ENCODE measurements around the gene CLEC18B.
"Not testable (repeated sequence)": the region's sequence is repeated elsewhere in the genome, so short reads cannot be mapped to it uniquely, and the experiment has no call there.

Gene CLEC18B

GRCh38 chr16:74406600-74407361 is 14.5 kb downstream of the CLEC18B start:
- H2BK5ac ChIP-seq (ENCODE audit: low read length); H3K27me3 ChIP-seq (ENCODE audit: control insufficient read depth in 3 of 3, insufficient read depth in 3 of 3, low read depth in 1 of 3, low read length in 3 of 3); H3K36me3 ChIP-seq (replicated peaks in 1 of 2; ENCODE audit: control insufficient read depth in 2 of 2, insufficient read depth in 2 of 2, low read length in 2 of 2); H3K9me3 ChIP-seq (replicated peaks in 1 of 2; ENCODE audit: control insufficient read depth in 2 of 2, insufficient read depth in 1 of 2, low read depth in 1 of 2, low read length in 2 of 2); H4K8ac ChIP-seq (ENCODE audit: low read depth, low read length); H2AK5ac ChIP-seq (ENCODE audit: low read depth, low read length); H3K18ac ChIP-seq (ENCODE audit: low read length); H2BK12ac ChIP-seq (ENCODE audit: low read length); DNase-seq (ENCODE audit: low spot score); H3K4me1 ChIP-seq (ENCODE audit: control insufficient read depth in 2 of 2, insufficient read depth in 1 of 2, low read depth in 1 of 2, low read length in 2 of 2); H3K14ac ChIP-seq (ENCODE audit: low read length); H3K23ac ChIP-seq (ENCODE audit: low read depth, low read length, poor library complexity); H4K91ac ChIP-seq (ENCODE audit: low read depth, low read length, poor library complexity); H2BK15ac ChIP-seq (ENCODE audit: low read length); H3K4ac ChIP-seq (ENCODE audit: low read length); H3K4me3 ChIP-seq (ENCODE audit: low read length in 2 of 2); H3K4me2 ChIP-seq (ENCODE audit: insufficient read depth, low read length, poor library complexity, severe bottlenecking); H3K27ac ChIP-seq (replicated peaks; ENCODE audit: low read length); H2AFZ ChIP-seq (ENCODE audit: low read length); H3K79me1 ChIP-seq (ENCODE audit: low read depth, low read length); H2BK120ac ChIP-seq (ENCODE audit: low read depth, low read length); H3K9ac ChIP-seq (ENCODE audit: low read depth, low read length, poor library complexity): not testable (repeated sequence)
- no CpG with 5 or more reads among the region's 71 CpGs for WGBS, 2 donors (ENCODE audit: extremely low coverage in 2 of 2, insufficient read length in 2 of 2, insufficient replicate concordance in 1 of 2)

DNA sequence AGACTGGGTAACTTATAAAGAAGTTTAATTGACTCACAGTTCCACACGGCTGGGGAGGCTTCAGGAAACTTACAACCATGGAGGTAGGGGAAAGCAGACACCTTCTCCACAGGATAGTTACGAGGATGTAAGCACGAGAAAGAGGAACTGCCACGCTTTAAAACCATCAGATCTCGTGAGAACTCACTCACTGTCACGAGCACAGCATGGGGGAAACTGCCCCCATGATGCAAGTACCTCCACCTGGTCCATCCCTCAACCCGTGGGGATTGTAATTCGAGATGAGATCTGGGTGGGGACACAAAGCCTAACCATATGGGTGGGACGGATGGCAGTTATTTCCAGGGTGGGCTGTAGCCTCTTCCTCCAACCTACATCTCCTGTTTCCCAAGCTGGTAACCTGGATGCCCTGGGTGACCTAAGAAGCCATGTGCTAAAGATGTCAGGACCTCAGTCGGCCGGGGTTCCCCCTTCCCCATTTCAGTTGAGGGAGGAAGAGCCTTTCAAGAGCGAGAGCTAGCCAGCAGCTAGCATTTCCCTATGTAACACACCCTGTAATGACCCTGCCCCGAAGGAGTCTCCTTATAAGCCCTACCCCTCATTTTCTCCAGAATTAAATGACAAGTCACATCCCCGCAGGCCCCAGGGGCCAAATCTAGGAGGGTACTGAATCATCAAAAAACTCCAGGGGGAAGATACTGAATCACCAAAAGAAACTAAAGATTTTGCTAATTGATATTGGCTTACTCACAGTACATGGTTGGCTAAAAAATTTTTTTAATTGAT is 16.9 kb downstream of the CLEC18B start:
- H3K4ac ChIP-seq (ENCODE audit: low read length); H3K4me1 ChIP-seq (ENCODE audit: control insufficient read depth in 2 of 2, insufficient read depth in 1 of 2, low read depth in 1 of 2, low read length in 2 of 2); H3K14ac ChIP-seq (ENCODE audit: low read length); H3K79me1 ChIP-seq (ENCODE audit: low read depth, low read length); H2BK120ac ChIP-seq (ENCODE audit: low read depth, low read length); H3K4me3 ChIP-seq (ENCODE audit: low read length in 2 of 2); H3K9ac ChIP-seq (ENCODE audit: low read depth, low read length, poor library complexity); H2BK12ac ChIP-seq (ENCODE audit: low read length); H3K23ac ChIP-seq (ENCODE audit: low read depth, low read length, poor library complexity); H3K36me3 ChIP-seq (replicated peaks in 1 of 2; ENCODE audit: control insufficient read depth in 2 of 2, insufficient read depth in 2 of 2, low read length in 2 of 2); H3K27ac ChIP-seq (replicated peaks; ENCODE audit: low read length); H3K4me2 ChIP-seq (ENCODE audit: insufficient read depth, low read length, poor library complexity, severe bottlenecking); H3K18ac ChIP-seq (ENCODE audit: low read length); H3K27me3 ChIP-seq (ENCODE audit: control insufficient read depth in 3 of 3, insufficient read depth in 3 of 3, low read depth in 1 of 3, low read length in 3 of 3); H2BK5ac ChIP-seq (ENCODE audit: low read length); H2AFZ ChIP-seq (ENCODE audit: low read length); H2BK15ac ChIP-seq (ENCODE audit: low read length); H3K9me3 ChIP-seq (replicated peaks in 1 of 2; ENCODE audit: control insufficient read depth in 2 of 2, insufficient read depth in 1 of 2, low read depth in 1 of 2, low read length in 2 of 2); H4K91ac ChIP-seq (ENCODE audit: low read depth, low read length, poor library complexity); H2AK5ac ChIP-seq (ENCODE audit: low read depth, low read length); DNase-seq (ENCODE audit: low spot score); H4K8ac ChIP-seq (ENCODE audit: low read depth, low read length): not testable (repeated sequence)
- WGBS, 2 donors (ENCODE audit: extremely low coverage in 2 of 2, insufficient read length in 2 of 2, insufficient replicate concordance in 1 of 2), result no CpG with 5 or more reads among the region's 14 CpGs

- WGBS, 2 donors (ENCODE audit: extremely low coverage in 2 of 2, insufficient read length in 2 of 2, insufficient replicate concordance in 1 of 2), result no CpG with 5 or more reads among the region's 4 CpGs
These were observed 21.0 kb downstream of the CLEC18B start for GRCh38 chr16:74400238-74400637.

DNA sequence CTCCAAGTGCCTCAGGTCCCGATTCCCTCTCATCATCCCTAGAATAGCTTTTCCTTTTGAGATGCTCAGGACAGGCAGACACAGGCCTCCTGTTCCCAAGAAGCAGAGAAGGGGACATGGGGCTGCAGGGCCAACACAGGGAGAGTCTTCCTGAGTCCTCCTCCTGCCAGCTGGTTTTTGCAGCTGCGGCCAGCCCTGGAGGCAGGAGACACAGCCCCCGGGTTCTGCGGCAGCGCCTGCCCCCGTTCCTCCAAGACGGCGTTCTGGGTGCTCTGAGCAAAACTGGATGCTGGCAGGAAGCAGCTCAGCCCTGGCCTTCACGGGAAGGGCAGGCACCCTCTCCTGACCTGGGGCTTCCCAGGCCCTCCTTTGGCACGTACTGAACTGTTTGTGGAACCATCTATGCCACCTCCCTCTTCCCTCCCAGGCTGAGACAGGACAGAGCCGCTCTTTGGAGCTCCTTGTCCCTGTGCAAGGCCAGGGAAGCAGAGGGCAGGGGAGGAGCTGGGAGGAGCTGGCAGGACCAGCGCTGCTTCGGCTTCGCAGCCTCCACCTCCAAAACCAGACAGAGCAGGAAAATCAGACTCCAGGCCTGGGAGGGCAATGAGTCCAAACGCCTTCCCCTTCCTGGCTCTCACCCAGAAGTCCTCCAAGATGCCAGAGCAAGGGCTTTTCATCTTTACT is 22.9 kb downstream of the CLEC18B start:
- not testable (repeated sequence) for H4K91ac ChIP-seq (ENCODE audit: low read depth, low read length, poor library complexity); H3K23ac ChIP-seq (ENCODE audit: low read depth, low read length, poor library complexity); H3K4me1 ChIP-seq (ENCODE audit: control insufficient read depth in 2 of 2, insufficient read depth in 1 of 2, low read depth in 1 of 2, low read length in 2 of 2); DNase-seq (ENCODE audit: low spot score); H3K9ac ChIP-seq (ENCODE audit: low read depth, low read length, poor library complexity); H2BK5ac ChIP-seq (ENCODE audit: low read length); H3K4me2 ChIP-seq (ENCODE audit: insufficient read depth, low read length, poor library complexity, severe bottlenecking); H3K36me3 ChIP-seq (replicated peaks in 1 of 2; ENCODE audit: control insufficient read depth in 2 of 2, insufficient read depth in 2 of 2, low read length in 2 of 2); H3K27ac ChIP-seq (replicated peaks; ENCODE audit: low read length); H3K27me3 ChIP-seq (ENCODE audit: control insufficient read depth in 3 of 3, insufficient read depth in 3 of 3, low read depth in 1 of 3, low read length in 3 of 3); H3K79me1 ChIP-seq (ENCODE audit: low read depth, low read length); H2BK120ac ChIP-seq (ENCODE audit: low read depth, low read length); H3K4me3 ChIP-seq (ENCODE audit: low read length in 2 of 2); H2AK5ac ChIP-seq (ENCODE audit: low read depth, low read length); H2BK15ac ChIP-seq (ENCODE audit: low read length); H2BK12ac ChIP-seq (ENCODE audit: low read length); H3K9me3 ChIP-seq (replicated peaks in 1 of 2; ENCODE audit: control insufficient read depth in 2 of 2, insufficient read depth in 1 of 2, low read depth in 1 of 2, low read length in 2 of 2); H3K4ac ChIP-seq (ENCODE audit: low read length); H3K18ac ChIP-seq (ENCODE audit: low read length); H4K8ac ChIP-seq (ENCODE audit: low read depth, low read length)
- H2AFZ ChIP-seq (ENCODE audit: low read length), result peak overlapping the region; percentile 75
- WGBS, 2 donors (ENCODE audit: extremely low coverage in 2 of 2, insufficient read length in 2 of 2, insufficient replicate concordance in 1 of 2), result no CpG with 5 or more reads among the region's 15 CpGs
- peak overlapping the region; percentile 97 for H3K14ac ChIP-seq (ENCODE audit: low read length)

More at GRCh38 chr16:74400238-74400637, 21.0 kb downstream of the CLEC18B start:
- not testable (repeated sequence) for H2AK5ac ChIP-seq (ENCODE audit: low read depth, low read length); H3K4ac ChIP-seq (ENCODE audit: low read length); H2AFZ ChIP-seq (ENCODE audit: low read length); H4K8ac ChIP-seq (ENCODE audit: low read depth, low read length); H3K4me3 ChIP-seq (ENCODE audit: low read length in 2 of 2); H3K27ac ChIP-seq (replicated peaks; ENCODE audit: low read length); H3K36me3 ChIP-seq (replicated peaks in 1 of 2; ENCODE audit: control insufficient read depth in 2 of 2, insufficient read depth in 2 of 2, low read length in 2 of 2); H3K23ac ChIP-seq (ENCODE audit: low read depth, low read length, poor library complexity); H2BK15ac ChIP-seq (ENCODE audit: low read length); H3K14ac ChIP-seq (ENCODE audit: low read length); H2BK5ac ChIP-seq (ENCODE audit: low read length); H3K4me2 ChIP-seq (ENCODE audit: insufficient read depth, low read length, poor library complexity, severe bottlenecking); H3K18ac ChIP-seq (ENCODE audit: low read length); H3K27me3 ChIP-seq (ENCODE audit: control insufficient read depth in 3 of 3, insufficient read depth in 3 of 3, low read depth in 1 of 3, low read length in 3 of 3); H2BK12ac ChIP-seq (ENCODE audit: low read length); H3K4me1 ChIP-seq (ENCODE audit: control insufficient read depth in 2 of 2, insufficient read depth in 1 of 2, low read depth in 1 of 2, low read length in 2 of 2); H3K9ac ChIP-seq (ENCODE audit: low read depth, low read length, poor library complexity); DNase-seq (ENCODE audit: low spot score); H2BK120ac ChIP-seq (ENCODE audit: low read depth, low read length); H4K91ac ChIP-seq (ENCODE audit: low read depth, low read length, poor library complexity); H3K9me3 ChIP-seq (replicated peaks in 1 of 2; ENCODE audit: control insufficient read depth in 2 of 2, insufficient read depth in 1 of 2, low read depth in 1 of 2, low read length in 2 of 2); H3K79me1 ChIP-seq (ENCODE audit: low read depth, low read length)

Data from neuronal stem cell (in vitro differentiated cells).